Stimulated activated CD8-positive, alpha-beta memory T cell treated with anti-CD3 and anti-CD28 coated beads, Interleukin-2, amount 100 ng/mL, for 48 hours (primary cell): ENCODE data around the gene ARHGAP10.

Experiments
- DNase-seq, 2 donors: peaks; one replicate each; pipeline ENCODE4 v3.0.0-alpha.2; 2020; ENCODE audit warnings: low read depth in 2 of 2

Gene ARHGAP10

DNA sequence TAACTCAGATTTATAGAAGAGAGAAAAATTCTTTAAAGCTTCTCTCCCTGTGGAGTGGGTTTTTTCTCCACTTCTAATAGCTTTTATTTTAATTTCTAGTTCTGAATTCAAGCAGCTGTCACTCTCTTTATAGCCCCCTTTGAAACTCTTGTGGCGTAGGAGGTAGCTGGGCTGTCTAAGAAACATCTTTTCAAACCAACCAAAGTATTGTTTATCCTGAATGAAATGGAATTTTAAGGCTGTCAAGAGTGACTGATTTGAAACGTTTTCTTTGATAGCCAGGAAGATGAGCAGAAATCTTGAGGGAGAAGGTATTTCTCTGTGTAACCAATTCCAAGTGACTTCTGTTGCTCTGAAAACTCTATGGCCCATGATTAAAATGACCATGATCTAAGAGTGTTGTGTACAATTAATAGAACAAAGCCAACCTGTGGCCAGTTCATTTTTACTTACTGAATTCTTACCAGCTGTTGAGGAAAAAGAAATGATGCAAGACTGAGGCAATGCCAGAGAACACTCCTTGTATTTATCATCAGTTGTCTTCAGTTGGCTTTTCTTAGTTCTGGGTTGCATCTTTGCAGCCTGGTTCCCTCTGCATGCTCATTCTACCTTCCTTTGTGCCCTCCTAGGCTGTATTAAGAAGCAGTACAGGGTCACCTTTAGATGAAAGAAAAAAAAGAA, 298.4 kb downstream of the ARHGAP10 start:
- no peak for DNase-seq

GRCh38 chr4:148034813-148035212, 302.9 kb downstream of the ARHGAP10 start:
- no peak for DNase-seq

DNA sequence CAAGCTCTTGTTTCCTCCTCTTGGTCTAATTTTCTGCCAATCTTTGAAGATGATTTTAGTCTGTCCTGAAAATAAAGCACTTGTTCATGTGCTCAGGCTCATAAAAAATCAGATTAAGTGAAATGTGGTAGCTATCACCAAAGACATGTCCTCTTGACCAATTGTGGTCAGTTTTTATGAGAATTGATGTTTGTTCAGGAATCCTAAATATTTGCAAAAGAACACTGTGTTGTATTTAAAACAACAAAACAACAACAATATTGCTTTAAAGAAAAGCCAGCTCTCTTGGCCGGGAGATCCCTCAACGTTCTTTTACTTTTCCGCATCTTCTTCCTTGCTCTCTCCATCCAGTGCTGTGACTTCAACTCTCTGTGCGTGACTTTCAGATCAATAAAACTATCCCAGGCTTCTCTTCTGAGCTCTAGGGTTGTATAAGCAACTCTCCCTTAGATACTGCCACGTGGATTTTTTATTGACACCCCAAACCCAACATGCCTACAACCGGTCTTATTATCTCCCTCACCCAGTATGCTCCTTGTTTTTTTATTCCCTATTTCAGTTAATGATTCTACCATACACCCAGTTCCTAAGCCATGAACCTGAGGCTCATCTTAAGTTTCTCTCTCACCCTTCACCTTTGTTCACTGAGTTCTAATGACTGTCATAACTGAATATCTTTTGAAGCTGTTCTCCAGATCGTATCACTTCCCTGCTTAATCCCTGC, 309.9 kb downstream of the ARHGAP10 start:
- DNase-seq, result no peak

DNA sequence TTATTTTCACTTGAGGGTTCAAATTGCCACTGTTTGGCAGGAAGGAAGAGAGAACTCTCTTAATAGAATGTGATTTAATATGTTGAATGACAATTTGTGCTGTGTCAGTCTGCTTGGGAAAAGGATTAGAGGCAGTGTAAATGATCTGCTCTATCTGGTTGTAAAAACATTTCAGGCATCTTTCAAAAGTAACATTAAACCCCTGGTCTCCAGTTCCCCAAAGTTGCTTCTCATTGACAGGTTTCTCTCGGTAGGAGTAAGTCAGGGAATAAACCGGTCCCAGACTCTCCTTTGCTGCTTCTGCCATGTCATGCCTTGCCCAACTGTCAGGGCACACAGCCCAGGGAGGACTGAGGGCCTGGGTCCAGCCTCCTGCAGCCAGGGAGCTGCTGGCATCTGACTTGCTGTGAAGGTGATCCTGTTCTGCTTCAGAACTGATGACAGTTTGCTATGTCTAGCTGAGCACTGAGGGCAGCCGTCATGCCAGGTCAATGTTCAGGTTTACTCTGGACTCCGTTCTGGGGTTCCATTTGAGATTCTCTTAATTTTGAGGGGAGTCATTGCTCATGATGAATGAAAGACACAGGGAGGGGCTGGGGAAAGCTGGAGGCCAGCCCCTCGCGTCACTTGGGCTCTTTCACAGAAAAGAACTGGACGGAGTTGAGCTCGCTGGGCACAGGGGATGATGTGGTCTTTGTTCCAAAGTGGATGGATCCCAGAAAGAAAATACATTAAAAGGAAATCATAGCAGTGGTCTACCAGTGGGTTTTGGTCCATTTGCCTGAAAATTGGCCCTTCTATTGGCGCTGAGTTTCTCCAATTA, 312.4 kb downstream of the ARHGAP10 start:
- DNase-seq, result no peak

GRCh38 chr4:148044912-148045352, 313.0 kb downstream of the ARHGAP10 start:
- DNase-seq, result no peak

- DNase-seq, result no peak
Observed at GRCh38 chr4:148048598-148048997, 316.7 kb downstream of the ARHGAP10 start.

DNA sequence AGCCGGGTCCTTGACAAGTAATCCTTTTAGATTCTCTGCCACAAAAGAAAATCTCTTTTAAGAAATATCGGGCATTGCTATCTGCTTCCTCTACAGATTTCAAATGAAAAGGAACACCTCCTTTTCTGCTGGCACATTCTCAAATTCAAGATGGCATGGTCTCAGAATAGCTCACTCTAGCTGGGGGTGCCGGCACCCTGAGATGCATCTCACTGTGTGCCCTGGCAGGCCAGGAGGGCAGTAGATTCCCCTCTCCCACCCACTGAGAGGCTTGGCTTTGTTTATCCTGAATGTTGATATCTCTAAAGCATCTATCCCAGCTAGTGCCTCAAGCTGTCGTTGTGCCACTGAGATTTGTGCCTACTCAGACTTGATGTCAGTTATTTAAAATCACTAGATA, 319.5 kb downstream of the ARHGAP10 start:
- no peak for DNase-seq

DNA sequence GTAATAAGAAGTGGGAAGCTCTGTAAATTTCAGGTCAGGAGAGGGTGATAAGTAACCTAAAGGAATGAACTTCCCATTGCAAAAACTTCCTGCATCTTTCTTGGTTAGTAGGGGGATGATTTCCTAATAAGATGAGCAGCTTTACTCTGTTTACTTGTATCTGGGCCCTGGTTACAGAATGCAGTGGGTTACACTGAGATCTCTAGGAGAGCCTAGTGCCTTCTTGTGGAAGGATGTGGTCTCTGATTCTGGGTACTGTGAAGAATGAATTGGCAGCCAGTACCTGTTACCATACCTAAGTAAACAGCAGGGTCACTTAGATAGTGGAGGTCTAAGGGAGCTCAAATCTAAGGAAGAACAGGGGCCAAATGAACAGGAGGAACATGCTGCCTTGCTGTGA, 320.6 kb downstream of the ARHGAP10 start:
- DNase-seq, result no peak

GRCh38 chr4:148053298-148054003, 321.6 kb downstream of the ARHGAP10 start:
- no peak for DNase-seq

DNA sequence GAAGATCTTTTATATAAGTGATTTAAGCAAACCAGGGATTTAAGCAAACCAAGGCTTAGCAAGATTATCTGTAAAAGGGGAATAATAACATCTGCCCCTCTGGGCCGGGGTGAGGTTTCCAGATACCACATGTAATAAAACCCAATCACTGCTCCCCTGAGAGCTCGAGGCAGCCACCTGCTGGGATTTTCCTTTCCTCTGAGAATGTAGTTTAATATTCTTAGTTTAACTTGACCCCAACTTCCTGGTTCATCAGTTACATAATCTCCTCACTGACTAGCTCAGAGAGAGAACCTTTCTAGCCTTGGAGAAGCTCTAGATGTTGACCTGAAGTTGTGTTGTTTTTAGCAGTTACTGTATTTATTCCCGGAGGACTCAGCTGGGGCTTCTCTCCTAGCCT, 322.4 kb downstream of the ARHGAP10 start:
- no peak for DNase-seq

- no peak for DNase-seq
Observed at GRCh38 chr4:148055844-148056243, 324.0 kb downstream of the ARHGAP10 start.

DNA sequence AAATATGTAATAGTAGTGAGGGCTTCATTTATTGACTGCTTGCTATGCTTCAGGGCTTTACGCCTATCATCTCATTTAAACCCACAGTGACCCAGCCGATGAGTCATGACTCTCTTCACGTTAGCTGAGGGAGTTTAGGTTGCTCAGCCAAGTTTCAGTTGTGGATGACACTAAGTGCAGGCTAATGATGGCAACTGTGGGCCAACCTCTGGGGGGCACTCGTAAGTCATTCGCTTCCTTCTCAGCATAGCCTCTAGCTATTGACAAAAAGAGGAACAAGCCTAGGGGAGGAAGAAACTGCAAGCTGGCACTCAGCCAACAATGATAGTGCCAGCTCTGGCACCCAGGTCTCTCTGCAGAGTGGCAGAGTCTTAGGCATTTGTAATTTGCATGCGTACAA, 325.0 kb downstream of the ARHGAP10 start:
- DNase-seq, result peak; percentile 38 to 62

- DNase-seq, result no peak
Observed at GRCh38 chr4:148057516-148057915, 325.6 kb downstream of the ARHGAP10 start.

- DNase-seq, result no peak
Observed at GRCh38 chr4:148057984-148058859, 326.3 kb downstream of the ARHGAP10 start.

DNA sequence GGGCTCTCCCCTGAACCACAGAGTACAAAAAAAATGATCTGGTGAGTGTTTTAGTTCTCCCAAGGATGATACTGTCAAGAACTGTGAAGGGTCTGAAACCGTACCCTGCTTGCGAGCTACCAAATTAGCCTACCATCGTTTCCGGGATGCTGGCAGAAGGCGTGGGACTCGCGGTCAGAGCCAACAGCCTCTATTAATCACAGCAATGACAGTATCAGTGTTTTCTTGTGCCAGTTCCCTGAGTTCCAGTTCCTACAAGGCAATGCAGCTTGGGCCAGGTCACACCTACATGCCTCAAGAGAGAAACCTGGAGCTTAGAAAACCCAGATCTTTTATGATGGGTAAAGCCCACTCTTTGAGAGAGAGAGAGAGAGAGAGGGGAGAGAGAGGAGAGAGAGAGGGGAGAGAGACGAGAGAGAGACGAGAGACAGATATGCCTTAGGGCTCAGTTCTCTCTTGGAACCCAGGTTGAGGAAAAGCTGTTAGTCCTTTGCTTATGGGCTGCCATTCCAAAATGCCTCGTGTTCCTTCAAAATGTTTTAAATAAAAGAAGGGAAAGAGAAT, 327.8 kb downstream of the ARHGAP10 start:
- no peak for DNase-seq

DNA sequence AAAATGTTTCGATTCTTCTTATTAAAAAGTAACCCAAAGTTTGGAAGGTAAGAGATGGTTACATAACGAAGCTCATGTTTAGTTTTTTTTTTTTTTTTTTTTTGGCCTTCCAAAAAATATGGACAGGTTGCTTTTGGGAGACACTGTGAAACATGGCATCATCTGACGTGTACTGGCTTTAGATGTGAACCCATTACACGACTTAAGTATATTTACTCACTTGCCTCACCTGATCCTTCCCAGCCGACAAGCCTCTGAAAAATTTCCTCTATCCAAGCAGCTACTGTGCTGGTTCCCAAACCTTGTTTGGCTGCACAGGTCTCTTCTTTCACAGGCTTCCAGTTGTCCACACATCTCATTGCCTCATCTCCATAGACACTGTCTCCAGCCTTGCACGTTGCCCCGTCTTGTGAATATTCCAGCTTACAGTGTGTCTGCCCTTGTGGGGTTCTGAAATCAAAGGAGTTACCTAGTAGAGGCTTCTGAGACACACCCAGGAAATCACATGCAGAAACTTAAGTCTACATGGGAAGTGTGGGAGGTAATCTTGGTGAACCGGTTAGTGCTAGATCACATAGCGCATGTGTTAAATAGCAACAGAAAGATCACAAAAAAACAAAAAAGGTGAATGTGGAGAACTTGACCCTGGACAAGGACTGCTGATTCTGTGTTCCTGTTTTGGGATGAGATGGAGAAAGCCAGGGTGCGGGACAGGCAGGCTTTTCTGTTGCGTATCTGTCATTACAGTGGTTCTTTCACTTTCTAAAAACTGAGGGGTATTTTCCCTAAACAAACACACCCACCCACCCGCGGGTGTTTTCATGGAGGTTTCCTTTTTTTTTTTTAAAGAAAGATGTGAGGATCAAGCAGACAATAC, 328.6 kb downstream of the ARHGAP10 start:
- no peak for DNase-seq

DNA sequence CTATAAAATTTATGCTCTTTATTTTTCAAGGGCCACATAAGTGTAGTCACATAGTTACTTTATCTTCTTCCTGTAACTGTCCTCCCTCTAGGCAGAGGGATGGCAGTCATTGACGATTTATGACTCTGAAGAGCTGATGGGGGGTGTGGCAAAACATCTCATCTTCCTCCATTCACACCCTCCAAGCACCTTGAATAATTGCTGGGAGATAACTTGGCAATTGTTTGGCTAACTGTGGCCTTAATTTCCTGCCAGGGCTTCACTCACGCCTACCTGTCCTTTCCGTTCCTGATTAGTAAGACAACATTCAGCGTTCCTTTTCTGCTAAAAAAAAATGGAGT, 329.2 kb downstream of the ARHGAP10 start:
- no peak for DNase-seq

- DNase-seq, result no peak
Observed at GRCh38 chr4:148061795-148062194, 329.9 kb downstream of the ARHGAP10 start.

- DNase-seq, result no peak
Observed at GRCh38 chr4:148062301-148062950, 330.5 kb downstream of the ARHGAP10 start.
